GM23248 (cell line): ENCODE data around the gene MAG. TPM values are rescaled to one million over a fixed set of nuclear protein-coding genes. Genes with fewer than 3 reads are reported as not detected.

Experiments
- DNase-seq: peaks from one replicate; pipeline ENCODE4 v3.0.0-alpha.2; 2015
- H2AFZ ChIP-seq: fragments of 200-600 bp; sonication (generic); 2 replicates; pipeline ENCODE4 v1.6.1; 2016; ENCODE audit warnings: antibody characterized with exemption
- H3F3A ChIP-seq: fragments of 200-600 bp; sonication (generic); 2 replicates; pipeline ENCODE4 v1.6.1; 2016; ENCODE audit warnings: mild to moderate bottlenecking, antibody characterized with exemption, mixed run types; ENCODE audit not compliant: insufficient read depth
- H3K27ac ChIP-seq: fragments of 200-600 bp; sonication (generic); 2 replicates; pipeline ENCODE4 v1.5.1; 2016; ENCODE audit warnings: mild to moderate bottlenecking
- H3K27me3 ChIP-seq: fragments of 200-600 bp; sonication (generic); replicated peaks from 2 replicates; pipeline ENCODE4 v1.6.1; 2016; ENCODE audit warnings: mild to moderate bottlenecking; ENCODE audit not compliant: insufficient read depth
- H3K36me3 ChIP-seq: fragments of 200-600 bp; sonication (generic); 2 replicates; pipeline ENCODE4 v1.6.1; 2016; ENCODE audit warnings: low read depth, mild to moderate bottlenecking
- H3K4me1 ChIP-seq: fragments of 200-600 bp; sonication (generic); 2 replicates; pipeline ENCODE4 v1.6.1; 2016; ENCODE audit warnings: mild to moderate bottlenecking; ENCODE audit not compliant: insufficient read depth
- H3K4me2 ChIP-seq: fragments of 200-600 bp; sonication (generic); one replicate; pipeline ENCODE4 v1.6.1; 2016; ENCODE audit warnings: mild to moderate bottlenecking; ENCODE audit not compliant: unreplicated experiment
- H3K4me3 ChIP-seq: fragments of 200-600 bp; sonication (generic); 2 replicates; pipeline ENCODE4 v1.5.1; 2016; ENCODE audit warnings: mild to moderate bottlenecking
- H3K79me2 ChIP-seq: fragments of 200-600 bp; sonication (generic); 2 replicates; pipeline ENCODE4 v1.6.1; 2016; ENCODE audit warnings: mild to moderate bottlenecking; ENCODE audit not compliant: insufficient read depth
- H3K9ac ChIP-seq: fragments of 200-600 bp; sonication (generic); 2 replicates; pipeline ENCODE4 v1.6.1; 2016; ENCODE audit warnings: mild to moderate bottlenecking
- H3K9me2 ChIP-seq: fragments of 200-600 bp; sonication (generic); 2 replicates; pipeline ENCODE4 v1.6.1; 2016; ENCODE audit warnings: mixed run types, mild to moderate bottlenecking, moderate library complexity; ENCODE audit not compliant: insufficient read depth
- H3K9me3 ChIP-seq: fragments of 200-600 bp; sonication (generic); one replicate; pipeline ENCODE4 v1.6.1; 2017; ENCODE audit warnings: low read depth
- H4K20me1 ChIP-seq: fragments of 200-600 bp; sonication (generic); 2 replicates; pipeline ENCODE4 v1.6.0; 2016; ENCODE audit not compliant: insufficient read depth
- EZH2 ChIP-seq: fragments of 200-600 bp; sonication (generic); IDR thresholded peaks from 2 replicates; pipeline ENCODE4 v1.6.1; 2018; ENCODE audit warnings: antibody characterized with exemption, mild to moderate bottlenecking; ENCODE audit not compliant: insufficient read depth, poor library complexity, severe bottlenecking
- EZH2phosphoT487 ChIP-seq: fragments of 200-600 bp; sonication (generic); IDR thresholded peaks from 2 replicates; pipeline ENCODE4 v1.6.1; 2018; ENCODE audit warnings: antibody characterized with exemption, moderate library complexity, mild to moderate bottlenecking, low read depth; ENCODE audit not compliant: insufficient read depth
- WGBS, 2 experiments: methylation state at CpG; one replicate each; pipeline ENCODE4 v1.1.6; 2015 to 2017; ENCODE audit warnings: low lambda C conversion rate in 2 of 2, low coverage in 1 of 2; ENCODE audit errors: missing lambda C conversion rate in 2 of 2; 5-methylcytosine and 5-hydroxymethylcytosine counted together
- in situ Hi-C: fragments of 300-500 bp; cut with MboI; formaldehyde crosslinking; loops from 2 replicates; pipeline ENCODE4 v1.15.0; 2020
- polyA plus RNA-seq: library from polyadenylated mRNA; unstranded; fragments of >200 nt; fragmentation: Nextera tagmentation; extraction: Ambion mirVana; gene quantifications from 2 replicates; pipeline ENCODE4 v1.2.1, GENCODE V29; 2016
- total RNA-seq: library from RNA; depleted of rRNA; stranded (reverse); fragments of >200 nt; shearing (Covaris generic); gene quantifications from 2 replicates; pipeline ENCODE4 v1.2.3, GENCODE V29; 2014; rRNA removed

The MAG gene, protein sequence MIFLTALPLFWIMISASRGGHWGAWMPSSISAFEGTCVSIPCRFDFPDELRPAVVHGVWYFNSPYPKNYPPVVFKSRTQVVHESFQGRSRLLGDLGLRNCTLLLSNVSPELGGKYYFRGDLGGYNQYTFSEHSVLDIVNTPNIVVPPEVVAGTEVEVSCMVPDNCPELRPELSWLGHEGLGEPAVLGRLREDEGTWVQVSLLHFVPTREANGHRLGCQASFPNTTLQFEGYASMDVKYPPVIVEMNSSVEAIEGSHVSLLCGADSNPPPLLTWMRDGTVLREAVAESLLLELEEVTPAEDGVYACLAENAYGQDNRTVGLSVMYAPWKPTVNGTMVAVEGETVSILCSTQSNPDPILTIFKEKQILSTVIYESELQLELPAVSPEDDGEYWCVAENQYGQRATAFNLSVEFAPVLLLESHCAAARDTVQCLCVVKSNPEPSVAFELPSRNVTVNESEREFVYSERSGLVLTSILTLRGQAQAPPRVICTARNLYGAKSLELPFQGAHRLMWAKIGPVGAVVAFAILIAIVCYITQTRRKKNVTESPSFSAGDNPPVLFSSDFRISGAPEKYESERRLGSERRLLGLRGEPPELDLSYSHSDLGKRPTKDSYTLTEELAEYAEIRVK
- not detected in 2 replicates for total RNA-seq
- not detected in 2 replicates for polyA plus RNA-seq

DNA sequence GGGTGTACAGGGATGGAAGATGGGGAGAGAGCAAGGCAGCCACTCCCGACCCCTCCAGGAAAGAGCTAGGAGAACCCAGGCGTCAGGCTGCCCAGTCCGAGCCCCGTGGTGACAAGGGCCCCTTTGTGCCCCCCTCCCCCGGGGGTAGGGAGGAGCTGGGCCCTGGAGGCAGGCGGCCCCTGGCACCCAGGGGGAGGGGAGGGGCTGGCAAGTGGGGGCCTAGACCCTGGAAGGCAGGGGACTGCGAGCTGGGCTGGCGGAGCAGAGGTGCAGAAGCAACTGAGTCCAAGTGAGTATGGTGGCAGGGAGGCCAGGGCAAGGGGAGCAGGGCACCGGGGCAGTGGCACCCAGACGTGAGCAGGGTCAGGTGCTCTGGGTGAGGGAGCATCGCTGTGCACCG is at the start of gene MAG:
TSS of gene MAG (plus strand) at position 246 of the 400 bp plus-strand sequence. CDS start 3,248 bp downstream, outside the sequence.
- no peak within 1 kb of the TSS for H3K27ac ChIP-seq
- H3K4me3 ChIP-seq: no peak within 1 kb of the TSS
- TF ChIP-seq EZH2 (no peak), EZH2phosphoT487 (no peak)
- H4K20me1 ChIP-seq: no peaks in the 10 kb centered on the region
- H3K36me3 ChIP-seq: no peaks in the 10 kb centered on the region
- H3F3A ChIP-seq: no peaks in the 10 kb centered on the region
- peaks cover 32% of the 10 kb centered on the region for H3K27me3 ChIP-seq
- no peaks in the 10 kb centered on the region for H3K9me2 ChIP-seq
- 40 to 48% methylated on average over 6 to 12 of the region's 12 CpGs for WGBS, 2 experiments
- no peaks in the 10 kb centered on the region for H3K9me3 ChIP-seq
- no peak within 1 kb of the TSS for H3K4me2 ChIP-seq
- no peak within 1 kb of the TSS for H2AFZ ChIP-seq
- no peak within 1 kb of the TSS for H3K9ac ChIP-seq
- in situ Hi-C loops: no loop called here
- peaks cover 8% of the 10 kb centered on the region; the same call in 1 of the 2 replicates for H3K4me1 ChIP-seq
- no peak for DNase-seq
- no peaks in the 10 kb centered on the region for H3K79me2 ChIP-seq

DNA sequence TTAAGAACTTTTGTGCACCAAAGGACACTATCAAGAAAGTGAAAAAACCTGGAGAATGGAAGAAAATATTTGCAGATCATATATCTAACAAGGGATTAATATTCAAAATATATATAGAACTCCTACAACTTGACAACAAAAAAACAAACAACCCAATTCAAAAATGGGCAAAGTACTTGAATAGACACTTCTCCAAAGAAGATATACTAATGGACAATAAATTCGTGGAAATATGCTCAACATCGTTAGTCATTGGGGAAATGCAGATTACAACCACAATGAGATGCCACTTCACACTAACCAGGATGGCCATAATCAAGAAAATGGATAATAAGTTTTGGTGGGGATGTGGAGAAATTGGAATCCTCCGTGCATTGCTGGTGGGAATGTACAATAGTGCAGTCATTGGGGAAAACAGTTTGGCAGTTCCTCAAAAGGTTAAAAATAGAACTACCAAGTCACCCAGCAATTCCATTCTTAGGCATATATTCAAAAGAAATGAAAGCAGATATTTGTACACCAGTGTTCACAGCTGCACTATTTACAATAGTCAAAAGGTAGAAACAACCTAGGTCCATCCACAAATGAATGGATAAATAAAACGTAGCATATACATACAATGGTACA is 45.4 kb upstream of the MAG start:
- in situ Hi-C loops: no loop called here
- Histone ChIP-seq H3K4me2 (no peak overlapping the region), H3K36me3 (no peaks in the 10 kb centered on the region), H3K79me2 (no peaks in the 10 kb centered on the region), H3K4me1 (no peaks in the 10 kb centered on the region), H3K27me3 (peaks cover 44% of the 10 kb centered on the region), H3K9ac (no peak overlapping the region), H3K9me3 (no peaks in the 10 kb centered on the region), H3K4me3 (no peak overlapping the region), H4K20me1 (no peaks in the 10 kb centered on the region), H2AFZ (no peak overlapping the region), H3K9me2 (no peaks in the 10 kb centered on the region), H3F3A (no peaks in the 10 kb centered on the region), H3K27ac (no peak overlapping the region)
- no peak for DNase-seq
- no peak for TF ChIP-seq EZH2phosphoT487
- no peak for TF ChIP-seq EZH2
- 35 to 37% methylated on average over 4 of the region's 4 CpGs for WGBS, 2 experiments

DNA sequence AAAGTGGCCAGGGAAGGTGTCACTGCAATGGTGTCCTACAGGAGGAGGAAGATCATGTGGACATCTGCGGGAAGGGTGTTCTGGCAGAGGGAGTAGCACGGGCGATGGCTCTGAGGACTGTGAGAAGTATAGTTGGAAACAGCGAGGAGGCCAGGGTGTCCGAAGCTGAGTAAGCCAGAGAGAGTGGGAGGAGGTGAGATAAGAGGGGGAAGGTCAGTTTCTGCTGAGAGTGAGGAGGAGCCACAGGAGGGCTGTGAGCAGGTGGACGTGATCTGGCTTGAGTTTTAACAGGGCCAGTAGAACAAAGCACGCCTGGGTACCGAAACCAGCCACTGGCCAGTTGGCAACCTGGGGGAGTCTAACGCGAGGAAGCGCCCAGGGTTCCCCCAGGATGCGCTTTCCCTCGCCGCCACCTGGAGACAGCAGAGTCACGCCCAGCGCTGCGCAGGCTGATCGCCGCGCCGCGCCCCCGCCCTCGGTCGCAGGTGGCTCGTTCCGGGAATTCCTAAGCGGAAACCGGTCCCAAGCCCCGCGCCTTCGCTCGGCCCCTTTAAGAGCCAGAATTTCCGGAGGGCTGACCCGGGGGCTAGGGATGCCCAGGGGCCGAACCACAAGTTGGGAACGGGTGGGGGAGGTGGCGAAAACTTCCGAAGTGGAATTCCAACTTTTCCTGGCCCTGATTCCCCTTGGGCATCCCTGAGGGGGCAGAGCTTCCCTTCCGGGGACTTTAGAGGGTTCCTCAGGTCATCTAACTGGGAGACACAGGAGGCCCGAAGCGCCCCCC is 44.2 kb upstream of the MAG start:
- no peak for TF ChIP-seq EZH2phosphoT487
- TF ChIP-seq EZH2: no peak
- Histone ChIP-seq H3K9me2 (no peaks in the 10 kb centered on the region), H3K79me2 (no peaks in the 10 kb centered on the region), H3K9me3 (no peaks in the 10 kb centered on the region), H3K27me3 (peaks cover 44% of the 10 kb centered on the region), H3K4me2 (no peak overlapping the region), H3K27ac (no peak overlapping the region), H3K9ac (no peak overlapping the region), H4K20me1 (no peaks in the 10 kb centered on the region), H3K36me3 (no peaks in the 10 kb centered on the region), H3F3A (no peaks in the 10 kb centered on the region), H2AFZ (no peak overlapping the region), H3K4me1 (no peaks in the 10 kb centered on the region), H3K4me3 (no peak overlapping the region)
- no peak for DNase-seq
- in situ Hi-C loops: no loop called here
- WGBS, 2 experiments: 1 to 3% methylated on average over 24 to 42 of the region's 42 CpGs
